GM18909 (cell line): ENCODE measurements around the gene TECPR1.

Source experiments
- ATAC-seq: cut with Tn5 transposase; IDR thresholded peaks from one replicate; pipeline ENCODE4 v1.9.1; 2021; ENCODE audit warnings: mild to moderate bottlenecking; ENCODE audit not compliant: unreplicated experiment, poor library complexity

TECPR1 gene

DNA sequence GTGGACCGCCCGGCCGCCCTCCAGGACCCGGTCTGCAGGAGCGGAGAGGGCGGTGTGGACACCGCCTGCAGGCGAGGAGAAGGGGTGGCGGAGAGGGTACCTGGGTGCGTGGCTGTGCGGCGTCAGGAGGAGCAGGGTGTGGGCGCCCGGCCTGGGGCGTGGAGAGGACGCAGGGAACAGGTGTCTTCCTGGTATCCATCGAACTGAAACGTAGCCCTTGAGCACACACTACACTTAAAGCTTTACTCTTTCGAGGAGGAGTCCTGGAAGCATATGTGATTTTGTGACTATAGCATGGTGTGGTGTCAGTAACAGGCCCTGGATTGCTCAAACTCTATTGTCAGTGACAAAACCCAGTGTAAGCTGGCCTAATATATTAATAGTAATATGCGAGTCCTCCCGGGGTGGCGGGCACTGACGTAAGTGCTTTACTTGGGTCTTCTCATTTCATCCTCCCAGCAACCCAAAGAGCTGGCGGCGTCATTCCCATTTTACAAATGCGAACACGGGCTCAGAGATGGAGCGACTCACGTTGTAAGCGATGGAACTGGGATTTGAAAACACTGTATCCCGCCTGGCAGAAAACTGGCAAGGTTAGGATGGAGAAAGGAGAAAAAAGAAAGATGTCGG lies 508 bp upstream of the TECPR1 start:
- ATAC-seq: no peak

DNA sequence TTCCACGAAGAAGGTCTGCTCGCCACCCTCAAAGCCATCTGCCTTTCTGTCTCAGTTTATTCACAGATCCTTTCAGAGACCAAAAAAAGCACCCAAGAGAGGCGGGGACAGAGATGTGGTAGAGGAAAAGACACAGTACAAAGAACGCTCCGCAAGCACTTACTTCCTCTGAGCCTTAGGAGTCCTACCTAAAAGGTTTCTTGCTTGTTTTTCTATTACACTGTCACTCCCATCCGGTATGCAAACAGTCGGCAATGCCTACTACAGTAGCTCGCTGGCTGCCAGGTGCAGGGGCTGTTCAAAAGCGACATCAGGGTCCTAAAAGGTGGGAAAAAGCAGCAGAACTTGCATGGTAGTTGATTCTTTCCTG lies 816 bp downstream of the TECPR1 start:
- ATAC-seq: peak; percentile 33

DNA sequence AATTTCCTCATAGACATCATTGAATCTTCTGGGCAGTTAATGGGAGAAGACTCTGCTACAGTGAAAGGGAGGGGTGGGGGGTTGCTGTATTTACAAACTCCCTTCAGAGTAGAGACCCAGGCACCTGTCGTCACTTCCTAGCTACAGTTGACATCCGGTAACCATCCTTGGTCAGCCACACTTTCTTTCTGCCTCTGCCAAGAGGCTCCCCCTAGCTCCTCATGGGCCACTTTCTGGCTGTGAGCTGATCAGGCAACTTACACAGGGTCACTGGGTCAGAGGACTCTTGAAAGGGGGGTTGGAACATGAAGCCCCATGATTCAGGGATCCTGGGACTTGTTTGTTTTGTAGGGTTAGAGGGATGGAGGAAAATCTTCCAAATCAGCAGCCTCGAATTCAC lies 1.2 kb downstream of the TECPR1 start:
- ATAC-seq: no peak

DNA sequence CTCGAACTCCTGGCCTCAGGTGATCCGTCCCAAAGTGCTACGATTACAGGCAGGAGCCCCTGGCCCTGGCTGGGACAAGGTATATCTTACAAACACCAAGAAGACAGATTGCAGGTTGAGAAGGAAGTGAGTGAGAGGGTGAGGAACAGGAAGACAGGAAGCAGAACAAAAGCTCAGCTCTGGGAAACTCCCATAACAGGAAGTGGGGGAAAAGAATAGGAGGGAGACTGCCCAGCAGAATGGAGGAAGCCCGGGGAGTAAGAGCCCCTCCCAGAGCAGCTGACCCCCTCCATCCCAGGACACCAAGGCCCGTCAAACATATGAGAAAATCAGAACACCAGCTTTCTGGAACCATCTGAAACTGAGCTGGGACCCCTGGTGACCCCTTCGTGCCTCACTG lies 2.9 kb downstream of the TECPR1 start:
- ATAC-seq: no peak

DNA sequence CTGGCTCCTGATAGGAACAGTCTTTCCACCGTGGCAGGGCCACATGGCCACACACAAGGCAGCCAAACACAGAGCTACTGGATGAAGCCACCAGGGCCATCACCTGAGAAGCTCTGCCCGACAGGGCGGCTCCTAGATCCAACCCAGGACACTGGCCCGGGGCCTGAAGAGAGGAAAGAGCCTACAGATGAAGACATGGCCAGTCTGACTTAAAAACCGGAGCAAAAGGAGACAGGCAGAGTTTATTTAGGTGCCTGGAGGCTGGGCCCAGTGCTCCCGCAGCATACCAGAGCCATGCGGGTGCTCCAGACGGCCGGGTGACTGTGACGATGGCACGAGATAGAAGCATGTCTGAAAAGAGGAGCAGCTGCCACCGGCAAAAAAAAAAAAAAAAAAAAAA lies 3.9 kb downstream of the TECPR1 start:
- no peak for ATAC-seq

DNA sequence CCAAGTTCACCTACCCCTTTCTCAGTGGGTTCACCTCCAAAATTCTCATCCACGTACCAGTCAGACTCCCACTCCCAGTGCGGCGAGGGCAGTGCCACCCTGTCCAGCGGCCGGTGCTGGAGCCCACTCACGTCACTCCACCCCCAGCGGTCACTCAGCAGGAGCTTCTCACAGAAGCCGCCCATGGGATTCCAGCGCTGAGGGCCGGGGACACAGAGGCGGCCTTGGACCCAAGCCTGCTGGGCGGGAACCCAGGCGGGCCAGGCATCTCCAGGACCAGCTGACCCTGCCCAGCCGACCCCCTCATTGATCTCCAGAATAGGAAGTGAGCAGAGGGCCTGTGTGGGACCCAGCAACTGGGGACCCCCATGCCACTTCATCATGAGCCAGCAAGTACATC lies 7.2 kb downstream of the TECPR1 start:
- no peak for ATAC-seq

DNA sequence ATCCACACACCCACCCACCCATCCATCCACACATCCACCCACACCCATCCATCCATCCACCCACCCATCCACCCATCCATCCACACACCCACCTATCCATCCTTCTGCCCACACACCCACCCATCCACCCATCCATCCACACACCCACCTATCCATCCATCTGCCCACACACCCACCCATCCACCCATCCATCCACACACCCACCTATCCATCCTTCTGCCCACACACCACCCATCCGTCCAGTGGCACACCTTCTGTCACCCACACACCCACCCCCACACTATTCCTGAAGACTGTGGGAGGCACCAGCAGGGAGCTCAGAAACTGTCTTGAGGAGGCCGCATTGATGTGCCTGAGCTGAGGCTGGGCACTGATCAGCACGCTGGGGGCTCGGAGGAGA lies 9.1 kb downstream of the TECPR1 start:
- no peak for ATAC-seq

DNA sequence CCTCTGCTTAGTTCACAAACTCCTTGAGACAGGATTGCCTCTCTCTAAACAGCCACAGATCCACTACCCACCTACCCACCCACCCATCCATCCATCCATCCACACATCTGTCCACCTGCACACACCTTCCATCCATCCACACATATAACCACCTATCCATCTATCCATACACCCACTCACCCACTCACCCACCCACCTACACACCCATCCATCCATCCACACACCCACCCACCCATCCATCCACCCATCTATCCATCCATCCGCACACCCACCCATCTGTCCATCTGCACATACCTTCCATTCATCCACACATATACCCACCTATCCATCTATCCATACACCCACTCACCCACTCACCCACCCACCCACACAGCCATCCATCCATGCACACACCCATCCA lies 9.7 kb downstream of the TECPR1 start:
- ATAC-seq: no peak

DNA sequence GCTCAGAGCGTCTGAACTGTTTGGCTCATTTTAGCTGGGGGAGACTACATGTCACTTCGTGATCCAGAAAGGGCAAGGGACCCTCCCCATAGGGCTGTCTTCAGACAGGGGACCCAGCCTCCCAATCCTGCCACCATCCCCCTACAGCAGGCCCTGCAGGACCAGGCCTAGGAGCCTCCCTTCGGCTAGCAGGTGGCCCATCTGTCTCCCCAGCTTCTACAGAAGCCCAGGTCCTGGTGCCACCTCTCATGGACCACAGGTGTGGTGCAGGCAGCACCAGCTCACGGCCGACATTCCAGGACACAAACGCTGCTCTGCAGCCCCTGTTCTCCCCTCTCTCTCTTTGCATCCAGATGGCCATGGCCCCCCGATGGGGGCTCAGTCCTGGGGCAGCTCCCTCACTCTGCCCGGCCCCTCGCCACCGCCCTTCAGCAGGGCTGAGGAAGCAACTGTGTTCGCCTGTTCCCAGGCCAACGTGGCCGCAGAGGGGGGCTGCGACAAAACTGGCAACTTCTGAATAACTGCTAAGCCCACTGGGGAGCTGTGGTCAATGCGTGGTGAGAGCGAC lies 10.3 kb downstream of the TECPR1 start:
- no peak for ATAC-seq

DNA sequence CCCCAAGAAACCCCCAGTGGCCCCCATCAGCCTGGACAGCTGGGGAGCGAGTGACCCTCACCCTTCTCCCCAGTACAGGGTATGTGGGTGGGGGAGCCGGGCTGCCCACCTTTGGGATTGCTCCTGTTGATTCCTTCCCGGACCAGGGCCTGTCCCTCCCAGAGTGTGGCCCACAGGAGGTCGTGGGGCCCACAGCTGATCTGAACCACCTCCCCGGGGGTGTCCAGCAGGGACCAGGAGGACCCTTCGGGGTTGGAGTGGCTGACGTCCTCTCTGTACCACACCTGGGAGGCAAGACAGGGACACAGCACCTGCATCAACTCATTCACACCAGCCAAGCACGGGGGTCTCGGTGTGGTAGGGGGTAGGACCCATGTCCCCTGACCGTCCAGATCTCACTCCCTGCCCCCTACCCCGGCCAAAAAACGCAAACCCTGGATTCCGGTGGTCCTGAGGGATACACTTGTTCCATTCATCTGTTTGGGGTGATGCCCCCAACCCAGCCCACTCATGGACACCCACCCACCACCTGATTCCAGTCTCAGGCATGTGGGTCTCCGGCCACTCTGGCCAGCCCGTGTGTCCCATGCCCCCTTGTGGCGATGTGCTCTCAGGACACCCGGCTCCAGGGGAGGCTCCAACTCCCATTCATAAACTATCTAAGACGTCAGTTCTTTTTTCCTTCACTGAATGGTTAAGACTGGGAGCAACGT lies 10.9 kb downstream of the TECPR1 start:
- ATAC-seq: no peak

DNA sequence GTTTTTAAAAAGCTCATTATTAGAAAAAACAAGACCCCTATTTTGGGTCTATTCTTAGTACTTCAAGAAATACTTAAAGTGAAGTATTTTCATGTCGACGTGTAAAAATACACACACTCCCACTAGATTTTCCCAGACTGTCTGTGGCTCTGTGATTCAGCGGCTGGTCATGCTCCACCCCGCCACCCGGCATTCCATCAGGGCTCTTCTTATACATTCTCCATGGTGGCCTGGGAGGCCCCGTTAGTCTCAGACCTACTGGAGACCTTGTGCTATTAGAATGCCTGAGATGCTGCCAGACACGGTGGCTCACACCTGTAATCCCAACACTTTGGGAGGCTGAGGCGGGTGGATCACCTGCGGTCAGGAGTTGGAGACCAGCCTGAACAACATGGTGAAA lies 13.1 kb downstream of the TECPR1 start:
- no peak for ATAC-seq

DNA sequence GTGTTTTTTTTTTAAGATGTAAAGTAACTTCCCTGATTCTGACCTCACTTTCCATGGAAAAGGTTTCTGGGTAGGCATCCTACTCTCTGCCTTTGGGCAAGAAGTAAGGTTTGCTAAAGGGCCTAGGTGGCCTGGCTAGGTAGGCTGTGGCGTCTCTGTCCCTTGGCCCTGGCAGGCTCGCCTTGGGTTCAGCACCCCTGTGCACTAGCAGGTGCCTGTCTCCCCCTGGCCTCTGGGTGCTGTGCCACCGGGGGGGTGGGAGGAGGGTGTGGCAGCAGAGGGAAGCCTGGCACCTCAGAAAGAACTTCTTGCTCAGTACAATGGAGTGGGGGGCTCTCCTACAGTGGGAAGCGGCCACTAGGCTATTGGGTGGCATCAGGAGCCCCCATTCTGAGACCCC lies 14.0 kb downstream of the TECPR1 start:
- ATAC-seq: no peak

DNA sequence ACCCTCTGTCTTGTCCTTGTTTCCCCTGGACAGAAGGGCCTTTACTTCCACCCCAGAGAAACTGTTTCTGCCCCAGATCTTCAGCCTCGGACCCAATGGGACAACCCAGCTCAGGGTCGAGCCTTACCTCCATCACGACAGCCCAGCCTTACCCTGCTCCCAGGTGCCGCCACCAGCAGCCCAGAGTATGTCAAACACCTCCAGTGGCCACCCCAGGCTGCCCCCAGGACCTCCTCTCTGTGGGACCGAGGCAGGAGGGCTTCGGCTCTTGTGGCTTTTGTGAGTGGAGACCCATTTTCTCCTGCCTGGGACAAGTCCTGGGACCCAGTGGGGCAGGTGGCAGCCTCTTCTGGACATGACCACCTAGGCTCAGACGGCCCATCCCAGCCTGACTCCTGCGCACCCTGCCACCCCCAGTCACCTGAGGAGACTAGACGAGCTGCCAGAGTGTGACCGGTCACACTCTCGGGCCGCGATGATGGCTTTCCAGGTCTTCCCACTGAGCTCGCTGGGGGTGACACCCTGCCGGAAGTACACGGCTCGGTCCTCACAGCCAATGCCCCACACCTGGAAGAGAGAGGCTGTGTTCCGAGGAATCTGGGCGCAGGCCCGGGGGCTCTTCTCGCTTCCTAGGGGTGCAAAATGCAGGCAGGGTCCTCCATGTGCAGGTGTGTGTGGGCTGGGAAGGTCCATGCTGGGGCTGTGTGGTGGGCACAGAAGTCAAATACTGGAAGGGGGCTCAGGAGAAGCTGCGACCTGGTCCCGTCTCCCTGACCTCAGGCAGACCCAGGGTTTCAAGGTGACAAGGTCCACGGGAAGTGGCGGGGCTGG lies 15.5 kb downstream of the TECPR1 start:
- ATAC-seq: no peak

DNA sequence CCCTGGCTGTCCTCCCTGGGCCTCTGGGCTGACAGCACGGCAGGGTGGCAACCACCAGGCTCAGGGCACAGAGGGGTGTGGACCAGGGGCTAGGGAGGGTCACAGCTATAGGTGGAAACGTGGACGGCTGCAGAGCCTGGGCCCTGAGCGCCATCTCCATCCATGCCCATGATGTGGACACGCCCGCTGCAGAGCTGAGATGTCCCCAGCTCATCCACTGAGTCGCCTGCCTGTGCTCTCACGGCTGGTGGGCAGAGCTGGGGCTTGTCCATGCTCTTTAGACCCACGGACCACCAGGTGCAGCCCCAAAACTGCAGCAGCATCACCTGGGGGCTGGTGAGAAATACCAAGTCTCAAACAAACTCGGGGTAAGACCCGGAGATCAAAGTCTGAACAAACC lies 16.1 kb downstream of the TECPR1 start:
- no peak for ATAC-seq

DNA sequence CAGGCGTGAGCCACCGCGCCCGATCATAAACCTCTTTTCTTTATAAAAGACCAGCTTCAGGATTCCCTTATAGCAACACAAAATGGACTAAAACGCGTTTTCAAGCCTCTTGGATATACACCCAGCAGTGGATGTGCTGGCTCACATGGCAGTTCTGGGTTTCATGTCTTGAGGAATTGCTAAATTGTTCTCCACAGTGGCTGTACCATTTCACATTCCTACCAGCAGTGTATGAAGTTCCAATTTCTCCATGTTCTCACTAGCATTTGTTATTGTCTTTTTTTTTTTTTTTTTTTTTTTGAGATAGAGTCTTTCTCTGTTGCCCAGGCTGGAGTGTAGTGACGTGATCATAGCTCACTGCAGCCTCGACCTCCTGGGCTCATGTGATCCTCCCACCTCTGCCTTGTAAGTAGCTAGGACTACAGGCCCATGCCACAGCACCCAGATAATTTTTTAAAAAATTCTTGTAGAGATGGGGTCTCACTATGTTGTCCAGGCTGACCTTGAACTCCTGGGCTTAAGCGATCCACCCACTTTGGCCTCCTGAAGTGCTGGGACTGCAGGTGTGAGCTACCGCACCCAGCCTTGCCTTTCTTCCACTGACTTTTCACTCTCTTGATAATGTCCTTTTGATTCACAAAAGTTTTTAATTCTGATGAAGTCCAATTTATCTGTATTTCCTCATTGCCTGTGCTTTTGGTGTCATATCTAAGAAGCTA lies 17.4 kb downstream of the TECPR1 start:
- no peak for ATAC-seq

DNA sequence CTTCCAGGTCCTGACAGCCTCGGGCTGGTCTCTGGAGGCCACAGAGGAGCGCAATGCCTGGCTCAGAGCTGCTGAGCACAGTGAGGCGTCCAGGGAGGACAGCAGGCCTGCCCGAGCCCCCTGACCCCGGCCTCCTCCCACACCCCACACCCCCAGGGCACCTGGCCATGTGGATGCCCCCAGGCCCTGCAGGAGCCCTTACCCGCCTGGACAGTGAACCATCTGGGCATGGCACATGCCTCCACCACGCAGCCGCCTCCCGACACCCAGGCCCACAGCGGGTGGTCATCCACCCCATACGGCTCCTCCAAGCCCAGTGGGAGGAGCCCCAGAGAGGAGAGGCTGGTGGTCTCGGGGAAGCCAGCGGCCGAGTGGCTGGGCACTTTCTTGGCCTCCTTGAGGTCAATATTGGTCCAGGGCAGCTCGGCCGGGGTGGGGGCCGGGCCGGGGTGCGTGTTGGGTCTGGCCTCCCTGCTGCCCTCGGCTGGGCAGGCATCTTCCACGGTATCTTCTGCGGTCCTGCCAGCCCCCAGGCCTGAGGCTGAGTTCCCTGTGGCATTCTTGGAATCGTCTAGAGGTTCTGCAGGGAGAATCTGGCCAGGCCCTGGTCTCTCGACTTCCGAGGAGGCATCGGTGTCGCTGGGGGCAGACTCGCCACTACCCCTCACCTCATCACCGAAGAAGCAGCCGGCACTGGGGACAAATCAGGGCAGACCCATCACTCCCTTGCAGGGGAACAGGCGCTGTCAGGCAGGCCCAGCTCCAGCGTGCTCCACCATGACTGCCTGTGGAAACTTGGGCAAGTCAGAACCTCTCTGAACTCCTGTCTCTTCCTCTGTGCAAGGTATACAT lies 18.6 kb downstream of the TECPR1 start:
- ATAC-seq: no peak

DNA sequence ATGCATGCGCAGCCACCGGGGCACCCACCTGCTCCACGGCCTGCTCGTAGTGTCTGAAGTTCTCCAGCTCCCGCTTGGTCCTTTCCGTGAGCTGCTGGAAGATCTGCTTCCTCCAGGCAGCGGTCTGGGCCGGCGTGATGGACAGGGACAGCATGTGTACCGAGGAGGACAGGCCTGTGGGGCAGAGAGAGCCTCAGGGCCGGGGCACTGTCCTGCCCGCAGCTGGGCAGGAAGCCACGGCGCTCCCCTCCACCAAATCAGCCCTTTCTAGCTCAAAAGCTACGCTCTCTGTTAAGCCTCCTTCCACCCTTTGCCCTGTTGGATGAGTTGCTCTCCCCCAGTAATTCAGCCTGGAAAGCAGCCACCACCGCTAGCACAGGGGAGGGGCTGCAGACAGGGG lies 19.2 kb downstream of the TECPR1 start:
- ATAC-seq: no peak

DNA sequence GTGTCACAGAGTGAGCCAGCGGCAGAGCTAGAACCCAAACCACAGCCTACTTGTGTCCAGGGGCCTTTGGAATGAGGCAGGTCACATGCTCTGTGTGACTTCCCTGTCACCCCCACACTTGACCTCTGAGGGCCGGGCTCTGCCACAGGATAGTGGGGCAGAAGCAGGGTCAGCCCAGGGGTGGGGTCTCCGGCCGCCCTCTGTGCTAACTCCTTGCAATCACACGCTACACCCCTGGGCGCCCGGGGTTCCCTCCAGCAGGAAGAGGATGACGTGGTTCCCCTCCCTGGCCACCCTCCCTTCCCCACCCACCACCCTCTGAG lies 19.8 kb downstream of the TECPR1 start:
- no peak for ATAC-seq

DNA sequence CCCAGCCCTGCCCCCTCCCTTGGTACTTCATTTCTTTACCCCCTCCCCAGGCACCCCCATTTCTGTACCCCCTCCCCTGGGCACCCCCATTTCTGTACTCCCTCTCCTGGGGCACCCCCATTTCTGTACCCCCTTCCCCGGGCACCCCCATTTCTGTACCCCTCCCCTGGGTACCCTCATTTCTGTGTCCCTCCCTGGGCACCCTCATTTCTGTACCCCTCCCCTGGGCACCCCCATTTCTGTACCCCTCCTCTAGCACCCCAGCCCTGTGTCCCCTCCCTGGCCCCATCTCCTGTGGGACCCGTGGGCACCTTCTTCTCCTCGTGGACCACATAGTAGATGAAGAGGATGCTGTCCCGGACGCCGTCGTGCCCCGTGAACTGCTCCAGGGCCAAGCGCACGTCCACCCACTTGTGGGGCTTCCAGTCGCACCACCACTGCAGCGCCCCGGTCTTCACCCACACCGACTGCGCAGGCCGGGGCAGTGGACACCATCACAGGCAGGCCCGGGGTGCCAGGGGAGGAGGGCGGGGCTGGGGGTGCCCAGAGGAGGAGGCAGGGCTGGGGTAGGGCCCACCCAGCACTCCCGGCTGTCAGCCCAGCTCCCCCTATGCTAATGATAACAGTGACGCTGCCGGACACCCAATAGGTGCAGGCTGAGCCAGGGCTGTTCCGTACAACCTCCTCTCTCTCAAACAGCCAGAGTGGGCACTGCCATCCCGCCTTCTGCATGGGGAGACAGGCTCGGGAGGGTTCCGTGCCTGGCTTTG lies 20.4 kb downstream of the TECPR1 start:
- ATAC-seq: no peak
